HL-60 (cell line): ENCODE data around the gene SCG2.

Source experiments
- DNase-seq, 2 experiments: peaks; one replicate each; pipeline ENCODE4 v3.0.0-alpha.2; 2010 to 2020; ENCODE audit warnings: low read depth in 1 of 2, low spot score in 1 of 2
- H3K27ac ChIP-seq: fragments of 250-450 bp; sonication (Bioruptor Pico); replicated peaks from 2 replicates; pipeline ENCODE4 v1.5.1; 2020; ENCODE audit warnings: mild to moderate bottlenecking, moderate library complexity
- H3K27me3 ChIP-seq: fragments of 250-450 bp; sonication (Bioruptor Pico); 2 replicates; pipeline ENCODE4 v1.5.1; 2021; ENCODE audit warnings: mild to moderate bottlenecking, moderate library complexity; ENCODE audit not compliant: insufficient read depth, poor library complexity, severe bottlenecking
- H3K4me3 ChIP-seq: replicated peaks from 2 replicates; pipeline ENCODE4 v1.5.1; 2011; ENCODE audit warnings: mild to moderate bottlenecking, control low read depth, low read length; ENCODE audit not compliant: insufficient read depth
- GABPA ChIP-seq: IDR thresholded peaks from 2 replicates; pipeline ENCODE4 v1.6.1; 2012; ENCODE audit warnings: low read depth
- POLR2AphosphoS5 ChIP-seq: IDR thresholded peaks from 2 replicates; pipeline ENCODE4 v1.6.1; 2012; ENCODE audit warnings: low read depth
- REST ChIP-seq: IDR thresholded peaks from 2 replicates; pipeline ENCODE4 v1.6.1; 2012; ENCODE audit warnings: low read depth; ENCODE audit not compliant: insufficient replicate concordance
- SPI1 ChIP-seq: IDR thresholded peaks from 2 replicates; pipeline ENCODE4 v1.6.1; 2012; ENCODE audit warnings: low read depth, mild to moderate bottlenecking, borderline replicate concordance
- TF ChIP-seq, protein P1 (sequence below): IDR thresholded peaks from one replicate; pipeline ENCODE4 v1.5.1; 2011; ENCODE audit warnings: low read length, control low read depth, inconsistent platforms; ENCODE audit not compliant: insufficient read depth

The SCG2 gene

DNA sequence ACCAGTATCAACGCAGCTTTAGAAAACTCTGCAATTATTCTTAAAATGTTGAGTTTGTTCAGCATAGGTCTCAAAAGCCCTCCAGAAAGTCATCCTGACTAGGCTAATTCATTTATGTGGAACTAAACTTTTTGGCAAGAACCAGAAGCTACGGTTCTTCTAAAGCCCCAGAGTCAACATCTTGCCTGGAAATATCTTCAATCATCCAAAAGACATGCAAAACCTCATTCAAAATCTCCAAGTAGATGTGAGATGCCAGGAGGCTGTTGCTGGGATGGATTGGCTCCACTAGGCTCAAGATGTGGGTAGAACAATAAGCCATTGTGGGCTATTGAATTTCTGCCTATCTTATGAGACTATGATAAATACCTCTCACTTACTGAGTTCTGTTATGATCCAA is 2.1 kb upstream of the SCG2 start:
- DNase-seq: no peak
- Histone ChIP-seq H3K27ac (no peak overlapping the region), H3K4me3 (no peak overlapping the region), H3K27me3 (no peaks in the 10 kb centered on the region)
- TF ChIP-seq, protein P1, sequence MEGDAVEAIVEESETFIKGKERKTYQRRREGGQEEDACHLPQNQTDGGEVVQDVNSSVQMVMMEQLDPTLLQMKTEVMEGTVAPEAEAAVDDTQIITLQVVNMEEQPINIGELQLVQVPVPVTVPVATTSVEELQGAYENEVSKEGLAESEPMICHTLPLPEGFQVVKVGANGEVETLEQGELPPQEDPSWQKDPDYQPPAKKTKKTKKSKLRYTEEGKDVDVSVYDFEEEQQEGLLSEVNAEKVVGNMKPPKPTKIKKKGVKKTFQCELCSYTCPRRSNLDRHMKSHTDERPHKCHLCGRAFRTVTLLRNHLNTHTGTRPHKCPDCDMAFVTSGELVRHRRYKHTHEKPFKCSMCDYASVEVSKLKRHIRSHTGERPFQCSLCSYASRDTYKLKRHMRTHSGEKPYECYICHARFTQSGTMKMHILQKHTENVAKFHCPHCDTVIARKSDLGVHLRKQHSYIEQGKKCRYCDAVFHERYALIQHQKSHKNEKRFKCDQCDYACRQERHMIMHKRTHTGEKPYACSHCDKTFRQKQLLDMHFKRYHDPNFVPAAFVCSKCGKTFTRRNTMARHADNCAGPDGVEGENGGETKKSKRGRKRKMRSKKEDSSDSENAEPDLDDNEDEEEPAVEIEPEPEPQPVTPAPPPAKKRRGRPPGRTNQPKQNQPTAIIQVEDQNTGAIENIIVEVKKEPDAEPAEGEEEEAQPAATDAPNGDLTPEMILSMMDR: no peak
- TF ChIP-seq GABPA (no peak), POLR2AphosphoS5 (no peak), SPI1 (no peak), REST (no peak)

DNA sequence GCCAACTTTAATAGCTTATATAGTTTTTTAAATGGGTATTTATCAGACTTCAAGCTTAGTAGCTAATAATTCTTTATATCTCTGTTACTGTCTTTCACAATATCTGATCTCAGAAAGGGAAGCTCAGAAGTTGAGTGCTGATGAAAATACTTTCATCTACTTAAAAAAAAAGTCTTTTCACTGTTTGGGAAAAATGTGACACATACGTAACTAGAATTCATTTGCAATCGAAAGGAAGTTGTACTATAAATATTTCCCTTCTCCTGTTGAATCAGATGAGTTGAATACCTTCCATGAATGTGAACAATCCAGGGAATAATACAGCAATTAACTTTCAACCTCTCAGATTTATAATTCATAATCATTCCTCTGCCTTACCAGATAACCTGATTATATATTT is 811 bp upstream of the SCG2 start:
- no peak for DNase-seq
- no peak for TF ChIP-seq GABPA
- no peak for TF ChIP-seq SPI1
- TF ChIP-seq POLR2AphosphoS5: no peak
- no peak for TF ChIP-seq REST
- Histone ChIP-seq H3K4me3 (no peak overlapping the region), H3K27ac (no peak overlapping the region), H3K27me3 (no peaks in the 10 kb centered on the region)

- H3K4me3 ChIP-seq: no peak overlapping the region
- no peak for DNase-seq
- TF ChIP-seq SPI1: no peak
- TF ChIP-seq POLR2AphosphoS5: no peak
- TF ChIP-seq, protein P1: no peak
- TF ChIP-seq GABPA: no peak
- no peak for TF ChIP-seq REST
- no peak overlapping the region for H3K27ac ChIP-seq
- no peaks in the 10 kb centered on the region for H3K27me3 ChIP-seq
Observed at GRCh38 chr2:223601018-223601417, 1.1 kb downstream of the SCG2 start.
